Left hindlimb (tissue), 1 donor: ENCODE measurements around the gene ZNF407.

ENCODE experiments used
- DNase-seq: peaks from one replicate; pipeline ENCODE4 v3.0.0-alpha.2; 2018

ZNF407 gene

GRCh38 chr18:74796841-74797576 is 199.3 kb downstream of the ZNF407 start:
- DNase-seq, result no peak

DNA sequence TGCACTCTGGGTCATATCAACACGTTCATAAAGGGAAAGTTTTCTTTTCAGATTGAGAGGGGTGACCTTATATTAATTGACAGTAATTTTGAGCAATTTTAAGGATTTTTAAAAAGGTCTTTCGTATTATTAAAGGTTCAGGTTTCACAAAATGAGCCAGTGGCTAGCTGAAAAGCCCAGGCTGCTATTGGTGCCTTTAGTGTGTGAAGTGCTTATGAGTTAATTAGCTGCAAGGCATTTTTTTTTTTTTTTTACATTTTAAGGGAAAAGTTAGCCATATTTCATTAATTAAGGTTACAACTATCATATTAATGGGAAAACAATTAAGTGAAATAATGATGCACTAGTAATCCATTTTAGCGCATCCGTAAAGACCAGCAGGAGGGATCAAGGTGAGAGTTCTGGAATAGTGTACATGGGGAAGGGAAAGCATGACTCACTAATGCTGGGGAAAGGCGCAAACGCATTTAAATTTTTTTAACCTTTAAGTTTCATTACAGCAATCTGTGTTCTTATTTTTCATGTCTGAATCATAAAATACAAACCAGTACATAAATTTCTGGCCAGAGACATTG is 200.0 kb downstream of the ZNF407 start:
- no peak for DNase-seq

- DNase-seq, result no peak
These were observed 201.9 kb downstream of the ZNF407 start for GRCh38 chr18:74799542-74799941.

- no peak for DNase-seq
These were observed 202.4 kb downstream of the ZNF407 start for GRCh38 chr18:74800098-74800497.

DNA sequence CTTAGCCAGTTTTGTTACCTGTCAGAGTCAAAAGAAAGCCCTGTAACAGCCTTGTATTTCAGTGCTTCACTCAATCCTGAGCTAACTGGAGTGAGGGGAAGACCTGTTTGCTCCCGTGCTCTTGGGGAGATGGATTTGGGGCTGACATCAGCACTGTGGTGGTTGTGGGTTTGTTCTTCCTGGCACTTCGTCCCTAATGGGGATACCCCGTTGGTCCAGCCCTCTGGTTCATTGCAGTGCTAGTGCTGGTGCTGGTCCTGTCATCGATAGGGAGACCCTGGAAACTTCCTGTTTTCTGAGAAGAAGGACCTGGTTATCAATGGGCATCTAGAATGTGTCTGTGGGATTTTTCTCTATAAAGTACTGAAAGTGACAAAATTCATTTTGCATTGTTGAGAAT is 205.4 kb downstream of the ZNF407 start:
- no peak for DNase-seq

GRCh38 chr18:74803769-74804168 is 206.1 kb downstream of the ZNF407 start:
- DNase-seq, result no peak

GRCh38 chr18:74804677-74805076 is 207.0 kb downstream of the ZNF407 start:
- DNase-seq, result no peak

GRCh38 chr18:74806073-74806472 is 208.4 kb downstream of the ZNF407 start:
- no peak for DNase-seq

- DNase-seq, result no peak
These were observed 209.2 kb downstream of the ZNF407 start for GRCh38 chr18:74806700-74807416.

GRCh38 chr18:74817576-74817975 is 219.9 kb downstream of the ZNF407 start:
- DNase-seq, result no peak

DNA sequence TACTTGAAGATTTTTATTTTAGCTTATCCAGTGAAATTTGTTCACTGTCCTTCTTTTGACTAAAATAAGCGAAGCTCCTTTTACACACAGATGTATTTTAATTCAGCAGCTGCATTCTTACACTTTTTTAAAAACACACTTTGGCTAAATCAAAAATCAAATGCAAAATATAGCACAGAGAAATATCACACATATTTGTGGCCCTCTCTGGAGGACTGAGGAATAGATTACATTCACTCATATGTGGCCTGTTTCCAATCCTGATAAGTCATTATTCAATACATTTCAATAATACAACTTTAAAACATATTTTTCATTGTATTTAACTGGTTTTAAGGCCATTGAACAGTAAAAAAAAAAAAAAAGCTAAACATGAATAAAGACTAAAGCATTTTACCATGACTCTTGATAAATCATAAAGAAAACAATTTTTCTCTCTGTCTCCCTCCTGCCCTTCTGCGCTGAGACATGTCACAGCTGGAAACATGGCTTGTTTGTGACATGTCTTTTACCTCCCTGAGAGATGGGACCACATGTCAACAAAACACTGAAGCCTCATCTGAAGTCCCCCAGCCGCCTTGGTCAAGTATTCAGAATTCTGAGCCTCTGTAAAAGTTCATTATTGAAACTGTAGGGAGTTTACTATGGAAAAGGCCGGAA is 221.0 kb downstream of the ZNF407 start:
- DNase-seq, result no peak

DNA sequence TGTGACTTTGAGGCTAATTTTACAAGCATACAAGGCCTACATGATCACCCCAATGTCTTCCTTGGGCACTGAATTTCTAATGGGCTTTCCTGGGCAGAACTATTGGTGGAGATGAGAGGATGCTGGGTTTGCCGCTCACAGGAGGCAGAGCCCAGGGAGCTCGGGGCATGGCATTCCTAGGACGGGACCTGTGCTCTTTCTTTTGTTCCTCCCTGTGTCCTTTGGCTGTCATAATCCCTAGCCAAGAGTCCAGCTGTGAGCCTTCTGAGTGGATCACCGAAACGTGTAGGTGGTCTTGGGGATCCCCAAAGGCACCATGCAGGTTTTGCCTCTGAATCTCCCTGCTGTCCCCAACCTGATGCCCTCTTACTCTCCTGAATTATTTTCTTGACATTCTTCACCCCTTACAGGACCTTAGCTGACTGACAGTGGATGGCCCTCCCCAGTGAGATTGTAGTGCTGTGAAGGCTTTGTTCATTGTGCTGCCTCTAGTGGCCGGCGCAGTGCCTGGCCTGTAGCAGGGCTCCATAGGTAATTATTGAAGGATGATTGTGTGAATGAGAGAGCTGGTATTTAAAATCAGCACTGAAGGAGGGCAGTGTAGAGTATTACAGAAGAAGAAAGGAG is 221.9 kb downstream of the ZNF407 start:
- DNase-seq, result no peak

DNA sequence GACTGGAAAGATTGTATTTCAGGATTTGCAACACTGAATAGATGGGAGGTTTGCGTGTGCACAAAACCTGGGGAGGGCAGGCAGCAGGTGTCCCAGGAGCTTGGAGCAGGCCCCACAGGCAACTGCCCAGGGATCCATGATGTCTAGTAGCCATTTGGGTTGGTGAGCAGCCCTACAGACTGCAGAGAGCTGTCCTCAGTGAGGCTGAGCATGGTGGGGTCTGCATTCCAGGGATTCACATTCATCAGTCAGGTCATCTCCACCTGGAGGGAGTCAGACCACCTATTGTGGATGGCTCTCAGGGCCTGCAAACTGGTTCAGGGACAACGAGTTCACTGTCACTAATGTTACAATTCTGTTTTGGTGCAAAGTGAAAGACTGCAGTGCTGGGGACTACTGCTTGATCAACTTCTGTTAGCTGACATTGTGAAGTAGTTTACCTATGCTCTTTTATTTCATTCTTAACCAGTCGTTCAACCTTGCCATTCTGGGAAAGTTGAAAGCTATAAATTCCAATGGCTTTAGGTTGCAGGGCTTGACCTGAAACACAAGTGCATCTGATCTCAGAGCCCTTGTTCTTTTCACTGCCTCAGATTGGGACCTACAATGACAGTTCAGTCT is 222.6 kb downstream of the ZNF407 start:
- no peak for DNase-seq

DNA sequence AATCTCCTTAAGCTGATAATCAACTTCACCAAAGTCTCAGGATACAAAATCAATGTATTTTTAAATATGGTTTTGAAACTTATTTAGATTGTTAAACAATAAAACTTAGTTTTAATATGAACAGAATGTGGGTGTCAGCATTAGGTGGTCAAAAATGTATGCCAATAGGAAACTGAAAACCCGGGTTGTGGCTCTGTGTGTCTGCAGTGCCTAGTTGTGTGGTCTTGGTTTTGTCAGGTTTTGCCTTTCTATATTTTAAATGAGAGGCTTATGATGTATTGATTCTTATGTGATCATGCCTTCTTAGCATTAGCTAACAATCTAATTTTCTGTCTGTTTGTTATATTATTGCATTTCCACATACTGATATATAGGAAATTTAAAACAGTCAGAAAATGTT is 227.8 kb downstream of the ZNF407 start:
- no peak for DNase-seq

GRCh38 chr18:74826572-74826971 is 228.9 kb downstream of the ZNF407 start:
- no peak for DNase-seq

DNA sequence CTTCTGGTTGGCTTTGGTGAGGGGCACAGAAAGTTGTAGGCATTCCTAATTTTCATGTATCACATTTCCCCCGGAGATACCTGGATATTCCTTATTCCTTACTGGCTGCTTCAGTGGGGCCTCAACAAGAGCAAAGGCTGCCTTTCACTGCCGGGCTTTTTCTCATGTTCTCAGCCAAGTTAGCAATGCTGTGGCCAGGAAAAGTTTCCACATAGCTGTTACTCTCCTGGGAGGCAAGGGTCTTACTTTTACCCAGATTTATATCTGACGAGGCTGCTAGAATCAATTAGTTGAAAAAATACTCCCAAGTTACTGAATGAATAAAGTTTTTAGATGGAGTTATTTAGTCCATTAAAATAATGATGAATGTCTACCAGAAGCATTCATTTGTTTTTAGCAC is 230.5 kb downstream of the ZNF407 start:
- no peak for DNase-seq

- DNase-seq, result no peak
These were observed 234.0 kb downstream of the ZNF407 start for GRCh38 chr18:74831571-74832250.

- no peak for DNase-seq
These were observed 234.7 kb downstream of the ZNF407 start for GRCh38 chr18:74832381-74832780.

- DNase-seq, result no peak
These were observed 235.3 kb downstream of the ZNF407 start for GRCh38 chr18:74832999-74833398.

GRCh38 chr18:74834424-74835309 is 237.0 kb downstream of the ZNF407 start:
- no peak for DNase-seq
